H1 (cell line): ENCODE data around the gene PLEKHG2. TPM values are rescaled to one million over a fixed set of nuclear protein-coding genes. Genes with fewer than 3 reads are reported as not detected.

Source experiments
- CTCF ChIA-PET: fragments of 300-600 bp; sonication (Branson Sonifier 250); formaldehyde crosslinking; loops from one replicate; lab custom pipeline; 2021; ENCODE audit not compliant: partially characterized antibody; lab: Charles Lee
- POLR2A ChIA-PET: fragments of 300-600 bp; sonication (Branson Sonifier 250); formaldehyde crosslinking; loops from one replicate; lab custom pipeline; 2021; ENCODE audit warnings: inconsistent platforms; ENCODE audit not compliant: partially characterized antibody; lab: Charles Lee
- DNase-seq, 2 experiments: peaks; one replicate each; pipeline versions ENCODE4 v3.0.0 to v3.0.0-alpha.2; 2010 to 2022; ENCODE audit warnings: low spot score in 2 of 2, low read depth in 1 of 2, mixed read lengths in 1 of 2
- FAIRE-seq: peaks from 2 replicates; lab custom pipeline; 2011; peaks lifted over from hg19 to GRCh38; lab: Jason Lieb, UNC
- H2AFZ ChIP-seq: 2 replicates; pipeline ENCODE4 v1.8.1; 2012; ENCODE audit warnings: low read length, inconsistent platforms
- H2AK5ac ChIP-seq: 2 replicates; pipeline ENCODE4 v1.6.1; 2013; ENCODE audit warnings: low read depth, low read length
- H2BK120ac ChIP-seq: replicated peaks from 2 replicates; pipeline ENCODE3; 2013; ENCODE audit warnings: low read depth, low read length, inconsistent platforms
- H2BK12ac ChIP-seq: 2 replicates; pipeline ENCODE4 v1.6.1; 2013; ENCODE audit warnings: low read depth, low read length
- H2BK15ac ChIP-seq: 2 replicates; pipeline ENCODE4 v1.6.1; 2013; ENCODE audit warnings: low read length
- H2BK20ac ChIP-seq: 2 replicates; pipeline ENCODE4 v1.6.1; 2013; ENCODE audit warnings: low read length
- H2BK5ac ChIP-seq: 2 replicates; pipeline ENCODE4 v1.6.1; 2013; ENCODE audit warnings: low read depth, low read length
- H3K14ac ChIP-seq: 2 replicates; pipeline ENCODE4 v1.6.1; 2013; ENCODE audit warnings: inconsistent platforms; ENCODE audit not compliant: insufficient read length
- H3K18ac ChIP-seq: 2 replicates; pipeline ENCODE4 v1.6.1; 2013; ENCODE audit warnings: low read length; ENCODE audit errors: extremely low read depth
- H3K23ac ChIP-seq: 2 replicates; pipeline ENCODE4 v1.6.1; 2013; ENCODE audit warnings: inconsistent platforms; ENCODE audit not compliant: insufficient read length
- H3K23me2 ChIP-seq: 2 replicates; pipeline ENCODE4 v1.6.1; 2013; ENCODE audit warnings: low read depth, low read length
- H3K27ac ChIP-seq: 2 replicates; pipeline ENCODE4 v1.6.1; 2011; ENCODE audit warnings: low read depth, low read length, inconsistent platforms
- H3K27me3 ChIP-seq, 4 experiments: replicated peaks in 1 of 4; 1 replicate in 1 of 4; 2 replicates in 3 of 4; pipeline versions ENCODE4 v1.6.1 to v1.8.1; 2011 to 2013; ENCODE audit warnings: low read length in 3 of 4, mild to moderate bottlenecking in 3 of 4, inconsistent platforms in 2 of 4, mixed read lengths in 2 of 4, moderate library complexity in 1 of 4; ENCODE audit not compliant: control insufficient read depth in 3 of 4, insufficient read depth in 3 of 4; ENCODE audit errors: extremely low read depth in 1 of 4
- H3K36me3 ChIP-seq, 4 experiments: 2 replicates each; pipeline versions ENCODE4 v1.6.1 to v1.8.1; 2011 to 2013; ENCODE audit warnings: mild to moderate bottlenecking in 4 of 4, low read length in 3 of 4, moderate library complexity in 2 of 4, control low read depth in 1 of 4, inconsistent platforms in 1 of 4; ENCODE audit not compliant: insufficient read depth in 4 of 4, control insufficient read depth in 2 of 4
- H3K4ac ChIP-seq: replicated peaks from 2 replicates; pipeline ENCODE3; 2013; ENCODE audit warnings: low read length, low read depth, mixed read lengths, inconsistent platforms; ENCODE audit not compliant: insufficient read length
- H3K4me1 ChIP-seq, 4 experiments: replicated peaks in 1 of 4; 1 replicate in 1 of 4; 2 replicates in 3 of 4; pipeline versions ENCODE4 v1.6.1 to v1.8.1; 2011 to 2013; ENCODE audit warnings: low read length in 3 of 4, inconsistent platforms in 2 of 4, mixed read lengths in 1 of 4; ENCODE audit not compliant: insufficient read depth in 4 of 4, control insufficient read depth in 3 of 4
- H3K4me2 ChIP-seq, 2 experiments: 2 replicates each; pipeline versions ENCODE4 v1.6.1 to v1.8.1; 2011 to 2013; ENCODE audit warnings: low read depth in 2 of 2, low read length in 2 of 2, control low read depth in 1 of 2, inconsistent platforms in 1 of 2, mild to moderate bottlenecking in 1 of 2; ENCODE audit not compliant: insufficient read depth in 1 of 2
- H3K4me3 ChIP-seq, 4 experiments: fragments of 200-600, 300-600 bp in 1 of 4; sonication (generic), shearing (Covaris generic), sonication (Bioruptor Twin) in 1 of 4; 2 replicates each; pipeline versions ENCODE4 v1.5.1 to v1.8.1; 2011 to 2016; ENCODE audit warnings: low read length in 4 of 4, low read depth in 3 of 4, control low read depth in 2 of 4, inconsistent platforms in 2 of 4, mild to moderate bottlenecking in 2 of 4, mixed read lengths in 1 of 4, moderate library complexity in 1 of 4; ENCODE audit not compliant: insufficient read depth in 2 of 4; ENCODE audit errors: extremely low read depth in 1 of 4
- H3K56ac ChIP-seq: replicated peaks from 2 replicates; pipeline ENCODE3; 2013; ENCODE audit warnings: low read depth, mild to moderate bottlenecking, mixed read lengths, low read length, inconsistent platforms; ENCODE audit not compliant: insufficient read length
- H3K79me1 ChIP-seq: 2 replicates; pipeline ENCODE4 v1.6.1; 2013; ENCODE audit warnings: low read depth, low read length, control low read depth
- H3K79me2 ChIP-seq, 2 experiments: 2 replicates each; pipeline versions ENCODE4 v1.6.1 to v1.8.1; 2012 to 2013; ENCODE audit warnings: low read length in 2 of 2, mild to moderate bottlenecking in 2 of 2, inconsistent platforms in 1 of 2; ENCODE audit not compliant: insufficient read depth in 2 of 2, control insufficient read depth in 1 of 2
- H3K9ac ChIP-seq, 4 experiments: replicated peaks in 1 of 4; 1 replicate in 1 of 4; 2 replicates in 3 of 4; pipeline versions ENCODE4 v1.6.1 to v1.8.1; 2011 to 2013; ENCODE audit warnings: low read depth in 3 of 4, low read length in 3 of 4, control low read depth in 2 of 4, mild to moderate bottlenecking in 2 of 4, moderate library complexity in 2 of 4, inconsistent platforms in 1 of 4; ENCODE audit errors: extremely low read depth in 1 of 4
- H3K9me3 ChIP-seq, 2 experiments: 2 replicates each; pipeline versions ENCODE4 v1.6.1 to v1.8.1; 2012 to 2013; ENCODE audit warnings: mild to moderate bottlenecking in 2 of 2, moderate library complexity in 2 of 2, control low read depth in 1 of 2, inconsistent platforms in 1 of 2, low read depth in 1 of 2, low read length in 1 of 2, mixed read lengths in 1 of 2; ENCODE audit not compliant: insufficient read depth in 2 of 2
- H4K20me1 ChIP-seq, 2 experiments: replicated peaks in 1 of 2; 2 replicates each; pipeline versions ENCODE3 to v1.8.1; 2011 to 2013; ENCODE audit warnings: inconsistent platforms in 2 of 2, low read length in 2 of 2, mild to moderate bottlenecking in 1 of 2; ENCODE audit not compliant: insufficient read depth in 2 of 2, control insufficient read depth in 1 of 2
- H4K5ac ChIP-seq: 2 replicates; pipeline ENCODE4 v1.6.1; 2013; ENCODE audit warnings: low read length, low read depth, mixed read lengths, inconsistent platforms; ENCODE audit not compliant: insufficient read length
- H4K8ac ChIP-seq: 2 replicates; pipeline ENCODE4 v1.8.0; 2013; ENCODE audit warnings: mild to moderate bottlenecking, moderate library complexity, low read length, inconsistent platforms; ENCODE audit not compliant: insufficient read depth; ENCODE audit errors: extremely low read depth
- H4K91ac ChIP-seq: replicated peaks from 2 replicates; pipeline ENCODE3; 2013; ENCODE audit warnings: low read length, mixed read lengths, inconsistent platforms; ENCODE audit not compliant: insufficient read length
- CREB1 ChIP-seq: IDR thresholded peaks from 2 replicates; pipeline ENCODE4 v1.6.1; 2012; ENCODE audit warnings: inconsistent platforms
- CTBP2 ChIP-seq: IDR thresholded peaks from 2 replicates; pipeline ENCODE4 v1.7.0; 2011; ENCODE audit warnings: borderline replicate concordance, mild to moderate bottlenecking, moderate library complexity, mixed read lengths, low read length; ENCODE audit not compliant: insufficient read depth, insufficient read length
- EP300 ChIP-seq, 2 experiments: IDR thresholded peaks; 1 replicate in 1 of 2; 2 replicates in 1 of 2; pipeline ENCODE4 v1.6.1; 2011 to 2012; ENCODE audit warnings: low read depth in 2 of 2, low read length in 2 of 2, mild to moderate bottlenecking in 2 of 2, borderline replicate concordance in 1 of 2, inconsistent platforms in 1 of 2, moderate library complexity in 1 of 2
- KDM5A ChIP-seq: fragments of 200-600 bp; IDR thresholded peaks from 2 replicates; pipeline ENCODE4 v1.7.1; 2012; ENCODE audit warnings: mild to moderate bottlenecking, low read length, inconsistent platforms, mixed read lengths
- NANOG ChIP-seq: IDR thresholded peaks from 2 replicates; pipeline ENCODE4 v1.6.1; 2011; ENCODE audit warnings: low read length, low read depth, mild to moderate bottlenecking, inconsistent platforms; ENCODE audit not compliant: insufficient read depth, poor library complexity, severe bottlenecking
- POLR2AphosphoS5 ChIP-seq: IDR thresholded peaks from 2 replicates; pipeline ENCODE4 v1.6.1; 2011; ENCODE audit warnings: low read depth, low read length
- POU5F1 ChIP-seq: IDR thresholded peaks from 2 replicates; pipeline ENCODE4 v1.6.1; 2011; ENCODE audit warnings: low read depth, mild to moderate bottlenecking, low read length, moderate library complexity
- RAD21 ChIP-seq, 2 experiments: IDR thresholded peaks in 1 of 2; conservative IDR thresholded peaks in 1 of 2; 2 replicates each; pipeline ENCODE4 v1.6.1; 2011; ENCODE audit warnings: low read depth in 2 of 2, low read length in 2 of 2, improper control_type of control experiment in 1 of 2, inconsistent platforms in 1 of 2, mild to moderate bottlenecking in 1 of 2, moderate library complexity in 1 of 2
- SIX5 ChIP-seq: IDR thresholded peaks from 2 replicates; pipeline ENCODE4 v1.6.1; 2011; ENCODE audit warnings: mild to moderate bottlenecking, low read depth, low read length
- SUZ12 ChIP-seq: fragments of 200-600 bp; sonication (generic); IDR thresholded peaks from 2 replicates; pipeline ENCODE4 v1.6.1; 2012; ENCODE audit warnings: mild to moderate bottlenecking, inconsistent platforms, low read length, moderate library complexity, mixed read lengths
- TBP ChIP-seq: IDR thresholded peaks from 2 replicates; pipeline ENCODE4 v1.6.1; 2011; ENCODE audit warnings: low read depth, low read length, improper control_type of control experiment
- ZNF274 ChIP-seq: IDR thresholded peaks from 2 replicates; pipeline ENCODE4 v1.7.0; 2012; ENCODE audit warnings: low read length, borderline replicate concordance; ENCODE audit errors: extremely low read depth
- WGBS, 2 experiments: shearing (Covaris generic) in 1 of 2; methylation state at CpG; one replicate each; pipeline versions ENCODE4 v1.1.6 to v1.1.7; 2013 to 2015; ENCODE audit warnings: low lambda C conversion rate in 2 of 2, mixed read lengths in 2 of 2, inconsistent platforms in 1 of 2, low coverage in 1 of 2, missing lambda C conversion rate in 1 of 2; ENCODE audit not compliant: insufficient replicate concordance in 2 of 2, insufficient coverage in 1 of 2, insufficient read length in 1 of 2; ENCODE audit errors: extremely low coverage in 1 of 2, missing lambda C conversion rate in 1 of 2; 5-methylcytosine and 5-hydroxymethylcytosine counted together
- polyA plus RNA-seq, 7 experiments: library from polyadenylated mRNA; depleted of rRNA in 3 of 7; stranded (reverse) in 5 of 7; unstranded in 2 of 7; fragments of >200 nt in 5 of 7; fragments of 200-250 nt in 2 of 7; gene quantifications; 1 replicate in 5 of 7; 2 replicates in 1 of 7; 4 replicates in 1 of 7; pipeline versions ENCODE4 v1.2.1 to v1.2.3, GENCODE V29; 2011 to 2013; ENCODE audit warnings: missing spikeins in 2 of 7, mixed read lengths in 2 of 7
- total RNA-seq: library from RNA; stranded (reverse); fragmentation: NEBNext Ultra II Directional; extraction: Animal tissue kit (Norgen Biotek cat#: 25700); gene quantifications from 2 replicates; pipeline ENCODE4 v1.2.1, GENCODE V29; 2021
- TF ChIP-seq, protein P1 (sequence below): IDR thresholded peaks from 2 replicates; pipeline ENCODE4 v1.6.1; 2012; ENCODE audit warnings: inconsistent platforms

Gene PLEKHG2
- total and polyA plus RNA-seq, 2 of the 8 experiments (the other 6 are each of a cell fraction or from before 2014, with no cell fraction given), result 16.9 to 65.7 TPM

DNA sequence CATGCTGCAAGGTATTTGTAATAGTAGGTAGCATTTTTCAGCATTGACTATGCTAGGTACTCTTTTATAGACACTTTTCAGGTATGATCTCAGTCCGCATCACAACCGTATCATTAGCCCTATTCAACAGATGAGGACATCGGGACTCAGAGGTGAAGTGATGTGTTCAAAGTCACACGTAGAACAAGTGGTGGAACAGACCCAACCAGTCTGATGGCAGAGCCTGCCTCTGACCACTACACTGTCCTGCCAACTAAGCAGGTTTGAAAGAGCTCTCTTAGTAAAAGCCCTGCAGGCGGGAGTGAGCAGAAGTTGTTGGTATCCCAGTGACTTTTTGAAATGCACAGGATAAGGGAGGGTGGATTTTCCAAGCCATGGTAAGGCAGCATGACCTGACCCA lies 41.7 kb upstream of the PLEKHG2 start:
- CTCF ChIA-PET, result interaction anchor here (0.6 to 2.0 kb wide), 4 partner anchors 13 to 566 kb away, joined by 3 to 10 read pairs (median 4); partner anchors contain the start of gene PLEKHG2
- H3K4me3 ChIP-seq, result no peak overlapping the region
- no peak for DNase-seq
- no peak overlapping the region for H3K23ac ChIP-seq
- H3K79me1 ChIP-seq, result peaks cover 2% of the 10 kb centered on the region; the same call in 1 of the 2 replicates
- H2AK5ac ChIP-seq, result no peak overlapping the region
- H4K20me1 ChIP-seq, result peaks cover 15 to 17% of the 10 kb centered on the region in 2 experiments
- no peak overlapping the region for H2BK15ac ChIP-seq
- H3K23me2 ChIP-seq, result no peaks in the 10 kb centered on the region; the same call in 1 of the 2 replicates
- no peaks in the 10 kb centered on the region for H3K4me1 ChIP-seq
- H3K36me3 ChIP-seq, result peaks cover 9 to 51% (median 37%) of the 10 kb centered on the region in 4 experiments
- H3K56ac ChIP-seq, result no peak overlapping the region
- H4K8ac ChIP-seq, result no peak overlapping the region
- FAIRE-seq, result no peak
- H3K14ac ChIP-seq, result no peak overlapping the region
- no peak overlapping the region for H3K18ac ChIP-seq
- POLR2A ChIA-PET, result interaction anchor here (0.7 to 1.7 kb wide), 4 partner anchors 12 to 21 kb away, joined by 3 to 9 read pairs (median 4); partner anchors contain the start of gene MED29
- no peaks in the 10 kb centered on the region for H3K27me3 ChIP-seq
- no peak overlapping the region for H2BK12ac ChIP-seq
- no peak overlapping the region for H2BK20ac ChIP-seq
- no peaks in the 10 kb centered on the region for H3K79me2 ChIP-seq
- no peak overlapping the region for H3K27ac ChIP-seq
- no peak overlapping the region for H2BK5ac ChIP-seq
- no peak overlapping the region for H2AFZ ChIP-seq
- H3K4ac ChIP-seq, result no peak overlapping the region
- H3K9me3 ChIP-seq, result no peaks in the 10 kb centered on the region
- no peak overlapping the region for H4K5ac ChIP-seq
- H2BK120ac ChIP-seq, result no peak overlapping the region
- 91% methylated on average over 5 of the region's 5 CpGs; no CpG with 5 or more reads in 1 of the 2 experiments for WGBS, 2 experiments
- H3K4me2 ChIP-seq, result no peak overlapping the region
- H3K9ac ChIP-seq, result no peak overlapping the region
- H4K91ac ChIP-seq, result no peak overlapping the region
- TF ChIP-seq, protein P1, sequence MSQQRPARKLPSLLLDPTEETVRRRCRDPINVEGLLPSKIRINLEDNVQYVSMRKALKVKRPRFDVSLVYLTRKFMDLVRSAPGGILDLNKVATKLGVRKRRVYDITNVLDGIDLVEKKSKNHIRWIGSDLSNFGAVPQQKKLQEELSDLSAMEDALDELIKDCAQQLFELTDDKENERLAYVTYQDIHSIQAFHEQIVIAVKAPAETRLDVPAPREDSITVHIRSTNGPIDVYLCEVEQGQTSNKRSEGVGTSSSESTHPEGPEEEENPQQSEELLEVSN, result no peak
- TF ChIP-seq EP300 (IDR thresholded peaks at IDR 0.05; ENCODE audit: borderline replicate concordance in 1 of 2, low read depth in 2 of 2, low read length in 2 of 2) (no peak), KDM5A (no peak), SIX5 (no peak), RAD21 (IDR thresholded peaks at IDR 0.05 in 1 of 2, conservative IDR thresholded peaks at IDR 0.05 in 1 of 2; ENCODE audit: low read depth in 2 of 2, low read length in 2 of 2) (no peak), SUZ12 (no peak), NANOG (no peak), TBP (no peak), POLR2AphosphoS5 (no peak), POU5F1 (no peak), ZNF274 (no peak), CREB1 (no peak), CTBP2 (no peak)
